ENCODE data around the gene ECE1.

The ECE1 gene

GRCh38 chr1:21245688-21246229, 44.5 kb downstream of the ECE1 start:
- TF ChIP-seq CTCF (IDR thresholded peaks at IDR 0.05; ENCODE audit: borderline replicate concordance, insufficient read depth, low read depth, low read length): no peak
- H3K4me3 ChIP-seq (ENCODE audit: low read depth, low read length): no peak overlapping the region

- peak; percentile 58 for TF ChIP-seq CTCF (IDR thresholded peaks at IDR 0.05; ENCODE audit: borderline replicate concordance, insufficient read depth, low read depth, low read length)
- H3K4me3 ChIP-seq (ENCODE audit: low read depth, low read length): no peak overlapping the region
Measured at GRCh38 chr1:21244986-21245687, 45.1 kb downstream of the ECE1 start.

GRCh38 chr1:21244154-21244553, 46.1 kb downstream of the ECE1 start:
- no peak for TF ChIP-seq CTCF (IDR thresholded peaks at IDR 0.05; ENCODE audit: borderline replicate concordance, insufficient read depth, low read depth, low read length)
- no peak overlapping the region for H3K4me3 ChIP-seq (ENCODE audit: low read depth, low read length)

GRCh38 chr1:21242846-21243245, 47.4 kb downstream of the ECE1 start:
- no peak overlapping the region for H3K4me3 ChIP-seq (ENCODE audit: low read depth, low read length)
- no peak for TF ChIP-seq CTCF (IDR thresholded peaks at IDR 0.05; ENCODE audit: borderline replicate concordance, insufficient read depth, low read depth, low read length)

GRCh38 chr1:21241771-21242581, 48.3 kb downstream of the ECE1 start:
- no peak for TF ChIP-seq CTCF (IDR thresholded peaks at IDR 0.05; ENCODE audit: borderline replicate concordance, insufficient read depth, low read depth, low read length)
- no peak overlapping the region for H3K4me3 ChIP-seq (ENCODE audit: low read depth, low read length)

GRCh38 chr1:21240706-21241105, 49.6 kb downstream of the ECE1 start:
- no peak for TF ChIP-seq CTCF (IDR thresholded peaks at IDR 0.05; ENCODE audit: borderline replicate concordance, insufficient read depth, low read depth, low read length)
- no peak overlapping the region for H3K4me3 ChIP-seq (ENCODE audit: low read depth, low read length)

Data from GM12875 (cell line).